Activated T-helper 2 cell treated with anti-CD3 and anti-CD28 coated beads, Interferon-gamma antibody, Interleukin-2, Interleukin-4, amounts not matched to agents 10 μg/mL and 5 μg/mL and 100 μg/mL, durations not matched to agents 14 hours and 24 hours and 36 hours (primary cell): ENCODE measurements around the gene DMRT1. TPM values are rescaled to one million over a fixed set of nuclear protein-coding genes. Genes with fewer than 3 reads are reported as not detected.
A peak's percentile ranks its signal among the peaks of the same experiment; 100 is the strongest.

ENCODE experiments used
- DNase-seq: peaks from one replicate; pipeline ENCODE4 v3.0.0; 2021; ENCODE audit warnings: low spot score
- H3K27ac Mint-ChIP-seq: one replicate; pipeline ENCODE4 v1.8.0; 2021; ENCODE audit warnings: mixed read lengths
- H3K27me3 Mint-ChIP-seq: one replicate; pipeline ENCODE4 v1.8.0; 2021; ENCODE audit warnings: low read depth, mixed read lengths
- H3K36me3 Mint-ChIP-seq: one replicate; pipeline ENCODE4 v1.8.0; 2021; ENCODE audit warnings: low read depth, mixed read lengths
- H3K4me1 Mint-ChIP-seq: one replicate; pipeline ENCODE4 v1.8.0; 2021; ENCODE audit warnings: low read depth, mixed read lengths
- H3K4me3 Mint-ChIP-seq: one replicate; pipeline ENCODE4 v1.8.0; 2021; ENCODE audit warnings: low read depth, mild to moderate bottlenecking, moderate library complexity, mixed read lengths
- H3K9me3 Mint-ChIP-seq: one replicate; pipeline ENCODE4 v1.8.0; 2021; ENCODE audit warnings: mixed read lengths
- intact Hi-C: fragments of 100-400 bp; cut with micrococcal nuclease; formaldehyde crosslinking; loops from one replicate; pipeline ENCODE4 v1.15.1; 2023
- total RNA-seq: library from RNA; stranded (reverse); gene quantifications from 2 replicates; pipeline ENCODE4 v1.2.3, GENCODE V29; 2022

The DMRT1 gene
- total RNA-seq, 1 donor from 2014 or later, result not detected

GRCh38 chr9:970151-970996 is 128.9 kb downstream of the DMRT1 start:
- DNase-seq, result no peak

GRCh38 chr9:971901-972500 is 130.5 kb downstream of the DMRT1 start:
- Mint-ChIP-seq H3K4me3 (no peak overlapping the region), H3K9me3 (no peaks in the 10 kb centered on the region), H3K27ac (no peak overlapping the region), H3K4me1 (peaks cover 5% of the 10 kb centered on the region), H3K27me3 (peaks cover 78% of the 10 kb centered on the region), H3K36me3 (no peaks in the 10 kb centered on the region)
- no peak for DNase-seq
- intact Hi-C loops, result no loop called here

More at GRCh38 chr9:970151-970996, 128.9 kb downstream of the DMRT1 start:
- Mint-ChIP-seq H3K27ac (no peak overlapping the region), H3K4me1 (peaks cover 5% of the 10 kb centered on the region), H3K9me3 (no peaks in the 10 kb centered on the region), H3K36me3 (no peaks in the 10 kb centered on the region), H3K27me3 (peaks cover 84% of the 10 kb centered on the region), H3K4me3 (peak overlapping the region; percentile 5)
- intact Hi-C loops, result no loop called here

- Mint-ChIP-seq H3K4me3 (peak overlapping the region; percentile 2), H3K4me1 (peaks cover 5% of the 10 kb centered on the region), H3K36me3 (no peaks in the 10 kb centered on the region), H3K9me3 (no peaks in the 10 kb centered on the region), H3K27ac (no peak overlapping the region), H3K27me3 (peaks cover 75% of the 10 kb centered on the region)
- DNase-seq, result no peak
- intact Hi-C loops, result no loop called here
Observed at GRCh38 chr9:972501-973294, 131.2 kb downstream of the DMRT1 start.

- peaks cover 74% of the 10 kb centered on the region for H3K27me3 Mint-ChIP-seq
- H3K4me3 Mint-ChIP-seq, result no peak overlapping the region
- peaks cover 3% of the 10 kb centered on the region for H3K4me1 Mint-ChIP-seq
- no peak overlapping the region for H3K27ac Mint-ChIP-seq
- DNase-seq, result no peak
- intact Hi-C loops, result no loop called here
- H3K36me3 Mint-ChIP-seq, result no peaks in the 10 kb centered on the region
- no peaks in the 10 kb centered on the region for H3K9me3 Mint-ChIP-seq
Observed at GRCh38 chr9:973295-973834, 131.9 kb downstream of the DMRT1 start.

- Mint-ChIP-seq H3K4me1 (peaks cover under 1% of the 10 kb centered on the region), H3K36me3 (no peaks in the 10 kb centered on the region), H3K4me3 (no peak overlapping the region), H3K27me3 (peaks cover 75% of the 10 kb centered on the region), H3K27ac (no peak overlapping the region), H3K9me3 (no peaks in the 10 kb centered on the region)
- no peak for DNase-seq
- intact Hi-C loops, result no loop called here
Observed at GRCh38 chr9:974031-974995, 132.8 kb downstream of the DMRT1 start.

- intact Hi-C loops, result loop anchor here (1.0 kb wide), 1 partner anchor 75 kb away; the partner anchor contains the start of gene DMRT2
- H3K36me3 Mint-ChIP-seq, result no peaks in the 10 kb centered on the region
- H3K27ac Mint-ChIP-seq, result no peak overlapping the region
- H3K27me3 Mint-ChIP-seq, result peaks cover 77% of the 10 kb centered on the region
- H3K4me3 Mint-ChIP-seq, result no peak overlapping the region
- no peaks in the 10 kb centered on the region for H3K4me1 Mint-ChIP-seq
- H3K9me3 Mint-ChIP-seq, result no peaks in the 10 kb centered on the region
- no peak for DNase-seq
Observed at GRCh38 chr9:974996-975739, 133.7 kb downstream of the DMRT1 start.

- H3K27ac Mint-ChIP-seq, result peak overlapping the region; percentile 38
- H3K9me3 Mint-ChIP-seq, result no peaks in the 10 kb centered on the region
- intact Hi-C loops, result loop anchor here (1.0 kb wide), 1 partner anchor 75 kb away; the partner anchor contains the start of gene DMRT2
- DNase-seq, result no peak
- H3K4me1 Mint-ChIP-seq, result no peaks in the 10 kb centered on the region
- H3K4me3 Mint-ChIP-seq, result no peak overlapping the region
- H3K27me3 Mint-ChIP-seq, result peaks cover 76% of the 10 kb centered on the region
- H3K36me3 Mint-ChIP-seq, result no peaks in the 10 kb centered on the region
Observed at GRCh38 chr9:975740-976257, 134.3 kb downstream of the DMRT1 start.

GRCh38 chr9:976258-976942 is 134.9 kb downstream of the DMRT1 start, which contains the start of gene DMRT3:
TSS of gene DMRT3 (plus strand) at chr9:976655. CDS start at chr9:977002, 347 bp downstream.
- DNase-seq, result no peak
- Mint-ChIP-seq H3K27me3 (peaks cover 76% of the 10 kb centered on the region), H3K4me3 (no peak within 1 kb of the TSS), H3K27ac (peak within 1 kb of the TSS; percentile 38), H3K4me1 (no peaks in the 10 kb centered on the region), H3K9me3 (no peaks in the 10 kb centered on the region), H3K36me3 (no peaks in the 10 kb centered on the region)
- intact Hi-C loops, result no loop called here

- Mint-ChIP-seq H3K4me1 (no peaks in the 10 kb centered on the region), H3K36me3 (no peaks in the 10 kb centered on the region), H3K27ac (no peak overlapping the region), H3K27me3 (peaks cover 84% of the 10 kb centered on the region), H3K4me3 (no peak overlapping the region), H3K9me3 (no peaks in the 10 kb centered on the region)
- no peak for DNase-seq
- intact Hi-C loops, result no loop called here
Observed at GRCh38 chr9:976943-977837, 135.7 kb downstream of the DMRT1 start.
